OCI-LY3 (cell line): ENCODE measurements around the gene CWC25.

Source experiments
- H2AFZ ChIP-seq: fragments of 200-600, 300-600 bp; shearing (Covaris generic); 2 replicates; pipeline ENCODE4 v1.6.0; 2014; ENCODE audit warnings: antibody characterized with exemption, low read depth, low read length
- H3K27ac ChIP-seq: fragments of 200-600, 300-600 bp; sonication (generic); 2 replicates; pipeline ENCODE4 v1.5.1; 2014; ENCODE audit warnings: mild to moderate bottlenecking, low read length, moderate library complexity, mixed read lengths
- H3K27me3 ChIP-seq: fragments of 200-600, 300-600 bp; sonication (generic); 2 replicates; pipeline ENCODE4 v1.6.1; 2014; ENCODE audit warnings: low read depth, low read length, mixed read lengths
- H3K36me3 ChIP-seq: fragments of 200-600, 300-600 bp; sonication (generic); replicated peaks from 2 replicates; pipeline ENCODE3; 2014; ENCODE audit warnings: low read depth, low read length, mixed read lengths
- H3K4me1 ChIP-seq: fragments of 300-600, 200-600 bp; sonication (generic); 2 replicates; pipeline ENCODE4 v1.6.1; 2014; ENCODE audit warnings: low read length, mixed read lengths
- H3K4me2 ChIP-seq: fragments of 200-600, 300-600 bp; sonication (generic); 2 replicates; pipeline ENCODE4 v1.6.1; 2014; ENCODE audit warnings: low read length, mixed read lengths
- H3K4me3 ChIP-seq: fragments of 300-600, 200-600 bp; sonication (generic); 2 replicates; pipeline ENCODE4 v1.5.1; 2014; ENCODE audit warnings: antibody characterized with exemption, mild to moderate bottlenecking, low read length, moderate library complexity
- H3K79me2 ChIP-seq: fragments of 300-600, 200-600 bp; shearing (Covaris generic); 2 replicates; pipeline ENCODE4 v1.6.1; 2014; ENCODE audit warnings: mild to moderate bottlenecking, low read length, mixed read lengths
- H3K9ac ChIP-seq: fragments of 300-600, 200-600 bp; shearing (Covaris generic); 2 replicates; pipeline ENCODE4 v1.6.0; 2014; ENCODE audit warnings: mild to moderate bottlenecking, low read length, moderate library complexity
- H3K9me3 ChIP-seq: fragments of 200-600, 300-600 bp; shearing (Covaris generic); 2 replicates; pipeline ENCODE4 v1.6.1; 2014; ENCODE audit warnings: low read length, mixed read lengths; ENCODE audit not compliant: insufficient read depth
- H4K20me1 ChIP-seq: fragments of 200-600, 300-600 bp; sonication (generic); 2 replicates; pipeline ENCODE4 v1.6.1; 2016; ENCODE audit warnings: low read length, mixed read lengths; ENCODE audit not compliant: insufficient read depth
- EZH2phosphoT487 ChIP-seq: fragments of 200-600 bp; shearing (Covaris generic); IDR thresholded peaks from 2 replicates; pipeline ENCODE4 v1.6.1; 2018; ENCODE audit warnings: antibody characterized with exemption, mixed run types, low read depth
- TF ChIP-seq, protein P1 (sequence below): fragments of 200-600, 300-600 bp; sonication (generic); IDR thresholded peaks from 2 replicates; pipeline ENCODE4 v1.5.1; 2014; ENCODE audit warnings: antibody characterized with exemption, low read length, low read depth

Gene CWC25

GRCh38 chr17:38824899-38825761 is at the start of gene CWC25:
Gene CWC25 (minus strand): TSS chr17:38825321. CDS start chr17:38825183, 138 bp downstream.
- Histone ChIP-seq H3K4me1 (peaks cover 16% of the 10 kb centered on the region), H2AFZ (peak within 1 kb of the TSS; percentile 90; the same call in 1 of the 2 replicates), H3K27me3 (no peaks in the 10 kb centered on the region), H3K27ac (peak within 1 kb of the TSS; percentile 82), H4K20me1 (0 out of 2 replicates have a peak, but pooled peaks cover 4% of the 10 kb centered on the region), H3K9ac (peak within 1 kb of the TSS; percentile 88), H3K4me3 (peak within 1 kb of the TSS; percentile 95), H3K79me2 (peaks cover 32% of the 10 kb centered on the region), H3K36me3 (peaks cover 7% of the 10 kb centered on the region), H3K9me3 (no peaks in the 10 kb centered on the region), H3K4me2 (peak within 1 kb of the TSS; percentile 89)
- TF ChIP-seq EZH2phosphoT487 = no peak
- TF ChIP-seq, protein P1, sequence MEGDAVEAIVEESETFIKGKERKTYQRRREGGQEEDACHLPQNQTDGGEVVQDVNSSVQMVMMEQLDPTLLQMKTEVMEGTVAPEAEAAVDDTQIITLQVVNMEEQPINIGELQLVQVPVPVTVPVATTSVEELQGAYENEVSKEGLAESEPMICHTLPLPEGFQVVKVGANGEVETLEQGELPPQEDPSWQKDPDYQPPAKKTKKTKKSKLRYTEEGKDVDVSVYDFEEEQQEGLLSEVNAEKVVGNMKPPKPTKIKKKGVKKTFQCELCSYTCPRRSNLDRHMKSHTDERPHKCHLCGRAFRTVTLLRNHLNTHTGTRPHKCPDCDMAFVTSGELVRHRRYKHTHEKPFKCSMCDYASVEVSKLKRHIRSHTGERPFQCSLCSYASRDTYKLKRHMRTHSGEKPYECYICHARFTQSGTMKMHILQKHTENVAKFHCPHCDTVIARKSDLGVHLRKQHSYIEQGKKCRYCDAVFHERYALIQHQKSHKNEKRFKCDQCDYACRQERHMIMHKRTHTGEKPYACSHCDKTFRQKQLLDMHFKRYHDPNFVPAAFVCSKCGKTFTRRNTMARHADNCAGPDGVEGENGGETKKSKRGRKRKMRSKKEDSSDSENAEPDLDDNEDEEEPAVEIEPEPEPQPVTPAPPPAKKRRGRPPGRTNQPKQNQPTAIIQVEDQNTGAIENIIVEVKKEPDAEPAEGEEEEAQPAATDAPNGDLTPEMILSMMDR = no peak

DNA sequence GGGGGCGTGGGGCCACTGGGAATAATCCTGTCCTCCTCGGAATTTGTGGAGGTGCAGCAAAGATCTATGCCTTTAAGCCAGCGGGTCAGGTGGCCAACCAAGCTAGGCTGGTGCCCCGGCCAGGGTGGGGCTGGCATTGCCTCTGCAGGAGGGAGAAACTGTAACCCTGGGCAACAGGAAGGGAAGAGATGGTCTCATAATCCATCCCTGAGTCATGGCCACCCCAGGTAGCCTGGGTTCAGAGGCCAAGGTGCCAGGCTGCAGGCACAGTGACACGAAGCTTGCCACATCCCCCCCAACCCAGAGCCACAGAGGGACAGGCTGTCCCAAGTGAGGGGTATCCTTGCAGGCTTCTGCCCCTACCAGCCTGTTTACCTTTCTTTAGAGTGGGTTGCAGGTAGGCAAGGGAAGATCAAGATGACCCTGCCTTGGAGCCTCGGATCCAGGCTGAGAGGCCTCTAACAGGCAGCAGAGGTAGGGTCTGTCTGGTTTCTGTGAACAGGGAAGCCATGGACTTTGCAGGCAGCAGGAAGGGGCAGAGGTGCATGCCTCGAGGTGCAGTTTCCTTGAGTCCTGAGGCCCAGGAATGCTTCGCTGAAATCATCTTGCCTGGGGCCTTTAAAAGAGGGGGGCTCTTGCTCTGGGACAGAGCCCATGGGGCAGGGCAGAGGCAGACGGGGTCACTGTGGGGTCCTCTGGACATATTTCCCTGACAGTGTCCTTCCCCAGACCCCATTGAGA is 48.7 kb upstream of the CWC25 start:
- Histone ChIP-seq H3K79me2 (peaks cover 71% of the 10 kb centered on the region), H3K4me1 (peaks cover 28% of the 10 kb centered on the region), H3K27ac (no peak overlapping the region), H3K4me3 (no peak overlapping the region), H2AFZ (no peak overlapping the region), H3K27me3 (no peaks in the 10 kb centered on the region), H3K9ac (no peak overlapping the region), H3K4me2 (no peak overlapping the region), H3K36me3 (peaks cover 18% of the 10 kb centered on the region), H4K20me1 (peaks cover 69% of the 10 kb centered on the region), H3K9me3 (no peaks in the 10 kb centered on the region)
- no peak for TF ChIP-seq EZH2phosphoT487
- TF ChIP-seq, protein P1 = no peak

DNA sequence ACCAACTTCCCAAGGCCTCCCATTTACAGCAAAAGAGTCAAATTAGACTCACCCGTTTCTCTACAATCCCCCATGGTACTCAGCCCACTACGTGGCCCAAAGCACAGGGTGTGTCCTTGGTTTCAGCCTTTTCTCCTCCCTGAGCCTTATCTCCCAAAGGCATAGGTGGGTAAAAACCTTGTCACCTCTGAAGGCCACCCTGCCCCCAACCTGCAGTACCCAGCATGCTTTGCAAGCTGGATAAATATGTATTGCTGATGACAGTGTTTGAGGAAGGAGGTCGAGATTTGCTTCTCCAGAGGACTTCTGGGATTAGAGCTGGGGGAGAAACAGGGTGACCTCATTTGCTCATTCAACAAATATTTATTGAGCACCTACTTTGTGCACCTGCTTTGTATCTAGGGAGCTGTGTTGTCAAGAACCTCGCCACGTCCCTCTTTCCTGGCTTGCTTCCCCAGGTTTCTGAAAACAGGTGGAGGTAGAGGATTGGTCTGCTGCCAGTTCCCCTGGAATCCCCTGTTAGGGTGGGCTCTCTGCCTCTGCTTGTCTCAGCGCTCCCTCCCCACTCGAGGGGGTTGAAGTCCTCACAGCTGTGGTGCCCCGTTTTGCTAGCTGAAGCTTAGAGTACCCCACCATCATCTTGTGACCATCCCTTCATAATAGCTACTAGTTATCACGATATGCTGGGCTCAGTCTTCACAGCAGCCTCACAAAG is 47.7 kb upstream of the CWC25 start:
- Histone ChIP-seq H2AFZ (no peak overlapping the region), H3K9ac (no peak overlapping the region), H3K4me1 (peaks cover 26% of the 10 kb centered on the region), H4K20me1 (peaks cover 60% of the 10 kb centered on the region), H3K4me2 (0 out of 2 replicates have a peak overlapping the region, but pooled peaks have one; percentile 100), H3K79me2 (peaks cover 70% of the 10 kb centered on the region), H3K4me3 (no peak overlapping the region), H3K36me3 (peaks cover 9% of the 10 kb centered on the region), H3K9me3 (no peaks in the 10 kb centered on the region), H3K27me3 (no peaks in the 10 kb centered on the region), H3K27ac (no peak overlapping the region)
- TF ChIP-seq, protein P1 = no peak
- no peak for TF ChIP-seq EZH2phosphoT487
